GM19438 (cell line): Measurements from ENCODE around the gene GALC.

ENCODE experiments used
- ATAC-seq: cut with Tn5 transposase; IDR thresholded peaks from one replicate; pipeline ENCODE4 v1.9.1; 2021; ENCODE audit warnings: low read depth; ENCODE audit not compliant: unreplicated experiment

Gene GALC

GRCh38 chr14:88008039-88008742 is 15.2 kb upstream of the GALC start:
- ATAC-seq: no peak

GRCh38 chr14:88007608-88008007 is 14.6 kb upstream of the GALC start:
- no peak for ATAC-seq

DNA sequence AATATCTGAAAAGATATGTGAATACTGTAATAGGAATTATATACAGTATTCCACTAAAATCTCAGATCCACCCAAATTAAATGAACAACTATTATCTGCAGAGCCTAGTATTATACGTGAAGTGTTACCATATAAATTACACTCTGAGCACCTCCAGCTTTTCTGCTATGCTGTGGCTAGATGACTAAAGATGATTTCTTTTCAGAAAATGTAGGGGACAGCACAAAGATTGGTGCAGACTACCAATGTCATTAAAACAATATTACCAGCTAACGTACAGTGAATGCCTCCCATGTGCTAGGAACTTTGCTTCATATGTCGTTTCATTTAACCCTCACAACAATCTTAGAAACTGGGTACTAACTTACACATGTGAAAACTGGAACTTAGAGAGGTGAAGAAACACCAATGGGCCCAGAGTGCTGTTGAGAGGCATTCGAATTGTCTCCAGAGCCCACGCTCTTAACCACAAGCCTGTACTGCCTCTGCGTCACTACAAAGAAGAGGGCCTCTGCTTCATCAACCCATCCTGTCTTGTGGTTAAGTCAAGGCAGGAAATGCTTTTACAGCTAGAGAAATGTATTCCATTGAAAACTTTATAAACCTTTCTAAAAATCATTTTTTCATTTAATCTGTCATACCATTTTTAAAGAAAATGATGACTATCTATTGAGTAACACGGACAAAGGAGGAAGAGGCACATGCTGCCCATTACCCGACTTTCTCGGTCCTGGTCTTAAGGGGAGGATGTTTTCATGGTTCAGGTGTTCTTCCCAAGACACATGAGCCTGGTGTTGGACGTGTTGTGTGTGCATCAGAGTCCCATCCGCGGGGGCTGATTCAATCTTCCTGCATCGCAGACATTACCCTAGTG is 13.2 kb upstream of the GALC start:
- ATAC-seq: peak; percentile 75

- peak; percentile 64 for ATAC-seq
These were observed 12.1 kb upstream of the GALC start, which contains the start of gene GPR65 for GRCh38 chr14:88005050-88005481. Gene GPR65, plus strand, starts transcription at chr14:88005135. Its CDS starts 5,713 bp downstream, at chr14:88010848.

- no peak for ATAC-seq
These were observed 11.6 kb upstream of the GALC start for GRCh38 chr14:88004506-88005036.

GRCh38 chr14:88003425-88003824 is 10.4 kb upstream of the GALC start:
- ATAC-seq: no peak

- no peak for ATAC-seq
These were observed 9.6 kb upstream of the GALC start for GRCh38 chr14:88002421-88003075.

DNA sequence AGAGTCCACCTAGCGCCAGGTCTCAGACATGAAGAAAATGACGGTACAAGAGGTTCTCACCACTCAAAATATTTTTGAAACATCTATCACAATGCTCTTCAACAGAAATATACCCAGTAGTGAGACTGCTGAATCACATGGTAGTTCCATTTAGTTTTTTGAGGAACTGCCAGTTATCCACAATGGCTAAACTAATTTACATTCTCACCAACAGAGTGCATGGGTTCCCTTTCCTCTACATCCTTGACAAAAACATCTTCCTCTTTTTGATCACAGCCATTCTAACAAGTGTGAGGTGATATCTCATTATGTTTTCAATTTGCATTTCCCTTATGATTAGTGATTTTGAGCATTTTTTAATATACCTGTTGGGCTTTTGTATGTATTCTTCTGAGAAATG is 6.3 kb upstream of the GALC start:
- no peak for ATAC-seq

DNA sequence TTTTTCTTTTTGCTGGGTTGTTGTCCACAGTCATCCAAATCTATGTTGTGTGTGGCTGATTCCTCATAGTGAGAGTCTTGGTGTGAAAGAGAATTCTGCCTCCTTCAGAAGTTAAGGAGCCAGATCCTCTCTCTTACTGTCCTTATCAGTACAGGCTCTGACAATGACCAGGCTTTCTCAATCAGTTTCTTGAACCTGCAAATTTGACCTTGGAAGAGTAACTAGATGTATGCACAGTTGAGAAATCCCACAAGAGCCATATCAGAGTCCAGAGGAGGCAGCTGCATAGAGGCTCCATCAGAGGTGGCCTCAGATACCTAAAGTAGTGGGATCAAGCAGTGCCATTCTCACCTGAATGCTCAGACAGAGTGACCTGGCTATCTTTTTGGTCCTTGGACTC is 5.5 kb upstream of the GALC start:
- ATAC-seq: no peak

DNA sequence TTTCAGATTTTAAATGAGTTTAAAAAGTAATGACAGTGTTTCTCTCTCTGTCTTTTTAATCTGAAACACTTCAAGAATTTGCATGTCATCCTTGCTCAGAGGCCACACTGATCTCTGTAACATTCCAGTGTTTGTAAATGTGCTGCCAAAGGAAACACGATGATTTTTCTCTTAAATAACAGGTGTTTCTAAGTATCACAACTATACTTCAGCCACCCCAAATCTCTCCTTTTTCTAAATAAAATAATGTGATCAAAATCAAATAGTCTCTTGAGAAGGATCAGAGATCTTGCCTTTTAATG is 3.3 kb upstream of the GALC start:
- ATAC-seq: no peak

- ATAC-seq: no peak
These were observed 2.7 kb upstream of the GALC start for GRCh38 chr14:87995500-87996290.

- ATAC-seq: no peak
These were observed 2.0 kb upstream of the GALC start for GRCh38 chr14:87994974-87995373.

DNA sequence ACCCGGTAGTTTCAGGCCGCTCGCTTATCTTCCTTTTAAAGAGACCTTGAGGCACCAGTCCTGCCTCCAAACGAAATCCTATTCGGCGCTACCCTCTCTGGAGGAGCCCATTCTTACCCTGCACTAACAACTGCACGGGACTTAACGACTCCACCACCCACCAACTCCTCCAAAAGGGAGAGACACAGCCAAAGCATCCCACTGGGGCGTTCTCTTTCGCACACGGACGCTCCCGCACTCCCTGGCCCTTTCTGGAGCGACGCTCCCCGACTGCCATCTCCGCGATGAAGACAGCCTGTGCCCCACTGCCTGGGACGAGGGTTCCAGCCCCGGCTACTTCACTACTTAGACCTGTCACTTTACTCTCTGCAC is 650 bp downstream of the GALC start:
- peak; percentile 16 for ATAC-seq

- no peak for ATAC-seq
These were observed 2.3 kb downstream of the GALC start for GRCh38 chr14:87990682-87991081.

- no peak for ATAC-seq
These were observed 3.1 kb downstream of the GALC start for GRCh38 chr14:87989956-87990299.

DNA sequence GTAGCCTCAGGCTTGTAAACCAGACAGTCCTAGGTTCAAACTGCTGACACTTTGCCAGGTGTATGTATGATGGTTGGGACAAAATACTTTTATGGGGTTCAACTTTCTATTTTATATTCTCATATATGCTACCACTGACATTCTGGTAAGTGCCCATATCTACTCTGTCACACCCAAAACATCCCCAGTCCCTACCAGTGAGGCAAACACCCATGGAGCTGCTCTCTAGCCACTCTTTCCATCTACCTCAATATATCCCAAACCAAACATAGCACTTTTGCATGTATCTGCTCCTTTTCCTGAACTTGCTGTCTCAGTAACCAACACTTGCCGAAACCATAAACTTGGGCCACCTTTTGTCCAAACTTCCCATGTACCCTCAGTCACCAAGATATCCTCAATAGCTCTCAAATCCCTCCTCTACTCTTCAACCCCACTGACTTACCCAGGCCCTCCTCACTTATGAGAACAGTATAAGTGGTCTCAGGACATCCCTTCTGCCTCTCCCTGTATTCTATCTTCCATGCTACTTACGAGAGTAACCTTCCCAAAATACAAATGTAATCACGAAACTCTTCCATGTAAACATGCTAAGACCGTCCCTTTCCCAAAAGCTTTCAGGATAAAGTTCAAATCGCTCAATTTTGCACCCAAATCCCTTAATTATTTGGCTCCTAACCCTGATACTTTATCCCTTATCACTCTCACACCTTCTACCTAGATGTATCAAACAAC is 3.6 kb downstream of the GALC start:
- ATAC-seq: no peak

GRCh38 chr14:87979689-87980088 is 13.3 kb downstream of the GALC start:
- no peak for ATAC-seq

DNA sequence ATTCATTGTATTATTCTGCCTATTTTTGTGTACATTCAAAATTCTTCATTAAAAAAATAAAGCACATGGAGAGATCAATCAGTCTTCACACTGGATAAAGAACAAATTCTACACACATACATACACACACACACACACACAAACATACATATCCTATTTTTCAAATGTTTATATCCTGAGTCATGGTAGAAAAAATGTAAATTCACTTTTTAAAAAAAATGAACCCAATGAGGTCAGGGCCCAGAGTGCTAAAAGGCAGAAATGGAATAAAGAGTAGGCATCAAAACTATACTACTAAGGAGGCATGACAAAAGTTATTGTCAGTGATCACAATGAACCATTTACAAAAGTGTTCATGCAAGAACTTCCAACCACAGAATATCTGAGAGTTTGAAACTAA is 17.3 kb downstream of the GALC start:
- no peak for ATAC-seq

GRCh38 chr14:87971010-87971409 is 22.0 kb downstream of the GALC start:
- peak; percentile 93 for ATAC-seq

- ATAC-seq: no peak
These were observed 25.5 kb downstream of the GALC start for GRCh38 chr14:87967496-87967895.
